ENCODE data around the gene PLEKHA8. TPM values are rescaled to one million over a fixed set of nuclear protein-coding genes. Genes with fewer than 3 reads are reported as not detected.

Gene PLEKHA8, protein sequence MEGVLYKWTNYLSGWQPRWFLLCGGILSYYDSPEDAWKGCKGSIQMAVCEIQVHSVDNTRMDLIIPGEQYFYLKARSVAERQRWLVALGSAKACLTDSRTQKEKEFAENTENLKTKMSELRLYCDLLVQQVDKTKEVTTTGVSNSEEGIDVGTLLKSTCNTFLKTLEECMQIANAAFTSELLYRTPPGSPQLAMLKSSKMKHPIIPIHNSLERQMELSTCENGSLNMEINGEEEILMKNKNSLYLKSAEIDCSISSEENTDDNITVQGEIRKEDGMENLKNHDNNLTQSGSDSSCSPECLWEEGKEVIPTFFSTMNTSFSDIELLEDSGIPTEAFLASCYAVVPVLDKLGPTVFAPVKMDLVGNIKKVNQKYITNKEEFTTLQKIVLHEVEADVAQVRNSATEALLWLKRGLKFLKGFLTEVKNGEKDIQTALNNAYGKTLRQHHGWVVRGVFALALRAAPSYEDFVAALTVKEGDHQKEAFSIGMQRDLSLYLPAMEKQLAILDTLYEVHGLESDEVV
- total RNA-seq, result 10 to 100 TPM in 1 of 4 donors, 1 to 10 TPM in 3; 5.7 to 12.4 (median 7.2) TPM

DNA sequence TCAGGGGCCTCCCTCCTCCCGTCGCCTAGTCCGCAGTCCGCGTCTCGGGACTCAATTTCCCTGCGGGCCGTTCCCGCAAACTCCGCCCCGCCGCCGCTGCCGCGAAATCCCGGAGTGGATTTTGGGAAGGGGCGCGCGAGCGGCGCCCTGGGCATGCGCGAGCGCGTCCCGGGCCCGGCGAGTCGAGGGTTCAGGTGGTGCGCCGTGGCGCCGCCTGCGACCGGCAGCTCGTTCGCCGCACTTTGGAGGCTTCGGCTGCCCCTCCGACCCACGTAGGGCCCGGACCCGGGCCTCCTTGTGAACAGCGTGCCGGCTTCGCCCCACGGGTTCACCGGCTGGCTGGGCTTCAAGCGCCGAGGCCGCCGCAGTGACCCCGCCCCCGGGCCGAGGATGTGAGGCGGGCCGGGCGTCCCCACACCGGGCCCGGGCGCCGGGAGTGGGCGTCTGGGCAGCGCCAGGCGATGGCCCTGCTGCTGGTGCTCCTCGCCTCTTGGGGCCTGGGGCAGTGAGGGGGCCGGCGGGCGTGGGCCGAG is at the start of gene PLEKHA8:
PLEKHA8 (plus strand) TSS at position 197 of the 533 bp plus-strand sequence. CDS start 351 bp downstream, outside the sequence.
- Histone ChIP-seq H3K27me3 (no peaks in the 10 kb centered on the region), H3K27ac (peak within 1 kb of the TSS; percentile 87), H3K4me3 (peak within 1 kb of the TSS; percentile 85), H3K36me3 (no peaks in the 10 kb centered on the region), H3K4me1 (peaks cover 48% of the 10 kb centered on the region), H3K9me3 (no peaks in the 10 kb centered on the region)
- TF ChIP-seq POLR2A (IDR thresholded peaks at IDR 0.05), result peak in 1 of 2 donors; percentile 18
- peak in 1 of 3 donors; percentile 11 for TF ChIP-seq POLR2AphosphoS5 (IDR thresholded peaks at IDR 0.05)
- no peak for TF ChIP-seq CTCF (IDR thresholded peaks at IDR 0.05)
- peak; percentile 92 to 93 for DNase-seq (ENCODE audit: low spot score in 2 of 2)
- WGBS, result 0% methylated on average over 10 of the region's 70 CpGs

- TF ChIP-seq POLR2A (IDR thresholded peaks at IDR 0.05) (no peak), CTCF (IDR thresholded peaks at IDR 0.05) (no peak), POLR2AphosphoS5 (IDR thresholded peaks at IDR 0.05) (no peak), EP300 (IDR thresholded peaks at IDR 0.05) (no peak)
- no peak overlapping the region for H3K27ac ChIP-seq
- DNase-seq (ENCODE audit: low spot score in 2 of 2), result no peak
- H3K4me1 ChIP-seq, result peaks cover 5% of the 10 kb centered on the region
- no peaks in the 10 kb centered on the region for H3K36me3 ChIP-seq
- no peaks in the 10 kb centered on the region for H3K27me3 ChIP-seq
- H3K9me3 ChIP-seq, result no peaks in the 10 kb centered on the region
- H3K4me3 ChIP-seq, result no peak overlapping the region
Measured at GRCh38 chr7:29980151-29980550, 48.1 kb upstream of the PLEKHA8 start.

- Histone ChIP-seq H3K9me3 (no peaks in the 10 kb centered on the region), H3K4me1 (peaks cover 24% of the 10 kb centered on the region), H3K36me3 (no peaks in the 10 kb centered on the region), H3K27me3 (no peaks in the 10 kb centered on the region), H3K27ac (no peak overlapping the region), H3K4me3 (no peak overlapping the region)
- DNase-seq (ENCODE audit: low spot score in 2 of 2), result no peak
- WGBS, result 62% methylated on average over 2 of the region's 2 CpGs
- no peak for TF ChIP-seq POLR2AphosphoS5 (IDR thresholded peaks at IDR 0.05)
- no peak for TF ChIP-seq POLR2A (IDR thresholded peaks at IDR 0.05)
- TF ChIP-seq CTCF (IDR thresholded peaks at IDR 0.05), result no peak
- no peak for TF ChIP-seq EP300 (IDR thresholded peaks at IDR 0.05)
Measured at GRCh38 chr7:29987083-29987482, 41.1 kb upstream of the PLEKHA8 start.

- 45% methylated on average over 8 of the region's 8 CpGs for WGBS
- Histone ChIP-seq H3K27me3 (no peaks in the 10 kb centered on the region), H3K4me3 (peak overlapping the region; percentile 98), H3K9me3 (no peaks in the 10 kb centered on the region), H3K4me1 (peaks cover 24% of the 10 kb centered on the region), H3K36me3 (no peaks in the 10 kb centered on the region), H3K27ac (peak overlapping the region; percentile 93)
- no peak for DNase-seq (ENCODE audit: low spot score in 2 of 2)
- TF ChIP-seq POLR2A (IDR thresholded peaks at IDR 0.05), result no peak
- TF ChIP-seq EP300 (IDR thresholded peaks at IDR 0.05), result no peak
- TF ChIP-seq CTCF (IDR thresholded peaks at IDR 0.05), result no peak
- TF ChIP-seq POLR2AphosphoS5 (IDR thresholded peaks at IDR 0.05), result no peak
Measured at GRCh38 chr7:29987811-29988317, 40.3 kb upstream of the PLEKHA8 start.

Measured in suprapubic skin (tissue), 4 donors.